Measurements from ENCODE around the gene RELA. TPM values are rescaled to one million over a fixed set of nuclear protein-coding genes. Genes with fewer than 3 reads are reported as not detected.

Gene RELA
- polyA plus RNA-seq, 3 donors: 21.3 to 67.9 (median 30.9) TPM

DNA sequence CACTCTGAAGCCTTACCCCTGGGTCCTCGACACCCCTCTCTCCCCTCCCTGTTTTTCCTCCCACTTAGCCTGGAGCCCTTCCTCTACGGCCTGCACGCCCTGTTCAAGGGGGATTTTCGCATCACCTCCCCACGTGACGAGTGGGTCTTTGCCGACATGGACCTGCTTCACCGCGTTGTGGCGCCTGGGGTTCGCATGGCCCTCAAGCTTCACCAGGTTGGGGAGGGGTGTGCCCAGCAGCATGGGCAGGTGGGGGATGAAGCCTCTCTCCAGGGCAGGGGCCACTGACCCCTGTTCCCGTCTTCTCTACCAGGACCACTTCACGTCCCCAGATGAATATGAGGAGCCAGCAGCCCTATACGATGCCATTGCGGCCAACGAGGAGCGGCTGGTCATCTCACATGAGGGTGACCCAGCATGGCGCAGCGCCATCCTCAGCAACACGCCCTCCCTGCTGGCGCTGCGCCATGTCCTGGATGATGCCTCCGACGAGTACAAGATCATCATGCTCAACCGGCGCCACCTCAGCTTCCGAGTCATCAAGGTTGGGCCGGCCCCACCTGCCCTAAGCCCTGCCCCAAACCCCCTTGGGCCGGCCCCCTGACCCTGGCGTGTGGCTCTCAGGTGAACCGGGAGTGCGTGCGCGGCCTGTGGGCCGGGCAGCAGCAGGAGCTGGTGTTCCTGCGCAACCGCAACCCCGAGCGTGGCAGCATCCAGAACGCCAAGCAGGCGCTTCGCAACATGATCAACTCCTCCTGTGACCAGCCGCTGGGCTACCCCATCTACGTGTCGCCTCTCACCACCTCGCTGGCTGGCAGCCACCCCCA is 27.6 kb downstream of the RELA start:
- no peak for TF ChIP-seq CTCF (IDR thresholded peaks at IDR 0.05)
- no peak overlapping the region for H3K27ac ChIP-seq (ENCODE audit: low read depth in 1 of 2, low read length in 2 of 2)
- no peaks in the 10 kb centered on the region for H3K9me3 Mint-ChIP-seq

DNA sequence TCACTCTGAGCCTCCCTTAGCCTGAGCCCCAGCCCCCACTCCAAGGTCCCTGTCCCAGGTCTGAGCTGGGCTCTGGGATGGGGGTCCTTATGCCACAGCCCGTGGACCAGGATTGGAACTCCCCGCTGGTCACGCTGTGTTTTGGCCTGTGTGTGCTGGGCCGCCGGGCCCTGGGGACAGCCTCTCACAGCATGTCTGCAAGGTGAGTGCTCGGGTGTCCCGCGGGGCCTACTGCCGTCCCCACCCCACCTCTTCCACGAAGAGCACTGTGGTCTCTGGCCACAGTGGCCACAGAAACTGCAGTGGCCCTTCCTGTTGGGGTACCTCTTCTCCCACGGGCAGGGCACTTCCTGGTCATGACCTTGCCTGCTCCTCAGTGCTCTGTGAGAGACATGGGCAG is 28.3 kb downstream of the RELA start:
- WGBS (ENCODE audit: insufficient coverage): 100% methylated on average over 4 of the region's 11 CpGs
- H3K4me3 Mint-ChIP-seq: no peak overlapping the region
- H3K79me2 ChIP-seq (ENCODE audit: insufficient read depth, low read length): peaks cover 16% of the 10 kb centered on the region
- H3K4me1 ChIP-seq (ENCODE audit: control insufficient read depth in 1 of 2, insufficient read depth in 2 of 2, low read length in 2 of 2): peaks cover 15 to 25% of the 10 kb centered on the region in 2 donors
- no peaks in the 10 kb centered on the region for H3K9me3 ChIP-seq (replicated peaks in 1 of 2; ENCODE audit: control insufficient read depth in 1 of 2, insufficient read depth in 1 of 2, low read length in 2 of 2)
- no peak overlapping the region for H3K4me3 ChIP-seq (replicated peaks in 1 of 3; ENCODE audit: low read depth in 2 of 3, low read length in 3 of 3)
- intact Hi-C loops (cut with micrococcal nuclease): no loop called here
- H3K36me3 Mint-ChIP-seq: peaks cover 38 to 72% of the 10 kb centered on the region in 2 donors
- H3K27me3 Mint-ChIP-seq (ENCODE audit: low read depth in 3 of 3): peaks cover 0 to 1% (median 0%) of the 10 kb centered on the region in 3 donors
- no peaks in the 10 kb centered on the region for H3K9me3 Mint-ChIP-seq
- TF ChIP-seq CTCF (IDR thresholded peaks at IDR 0.05): no peak
- H2AFZ ChIP-seq (ENCODE audit: insufficient read depth, low read depth, low read length, poor library complexity, severe bottlenecking): no peak overlapping the region
- H3K9ac ChIP-seq (ENCODE audit: insufficient read depth, low read length, poor library complexity, severe bottlenecking): no peak overlapping the region
- DNase-seq: no peak
- H4K20me1 ChIP-seq (ENCODE audit: insufficient read depth, low read length): peaks cover 47% of the 10 kb centered on the region
- no peak overlapping the region for H3K27ac ChIP-seq (ENCODE audit: low read depth in 1 of 2, low read length in 2 of 2)
- peaks cover 56 to 76% of the 10 kb centered on the region in 2 donors for H3K36me3 ChIP-seq (replicated peaks in 1 of 2; ENCODE audit: control insufficient read depth in 1 of 2, insufficient read depth in 2 of 2, low read length in 2 of 2)
- peak overlapping the region in 1 of 7 donors; percentile 26 for H3K27ac Mint-ChIP-seq
- no peak overlapping the region for H3K4me2 ChIP-seq (replicated peaks; ENCODE audit: extremely low read depth, low read length, poor library complexity, severe bottlenecking)
- H3K27me3 ChIP-seq (ENCODE audit: control insufficient read depth in 2 of 2, insufficient read depth in 2 of 2, low read length in 2 of 2): no peaks in the 10 kb centered on the region
- H3K4me1 Mint-ChIP-seq: peaks cover 23% of the 10 kb centered on the region

More for the DNA sequence above, 27.6 kb downstream of the RELA start:
- H3K4me1 ChIP-seq (ENCODE audit: control insufficient read depth in 1 of 2, insufficient read depth in 2 of 2, low read length in 2 of 2): peaks cover 22 to 32% of the 10 kb centered on the region in 2 donors
- no peak overlapping the region for H3K4me3 ChIP-seq (replicated peaks in 1 of 3; ENCODE audit: low read depth in 2 of 3, low read length in 3 of 3)
- H3K4me1 Mint-ChIP-seq: peaks cover 30% of the 10 kb centered on the region
- H3K36me3 ChIP-seq (replicated peaks in 1 of 2; ENCODE audit: control insufficient read depth in 1 of 2, insufficient read depth in 2 of 2, low read length in 2 of 2): peaks cover 49 to 69% of the 10 kb centered on the region in 2 donors
- H3K27me3 Mint-ChIP-seq (ENCODE audit: low read depth in 3 of 3): peaks cover 0 to 1% (median 0%) of the 10 kb centered on the region in 3 donors
- no peak overlapping the region for H2AFZ ChIP-seq (ENCODE audit: insufficient read depth, low read depth, low read length, poor library complexity, severe bottlenecking)
- H3K36me3 Mint-ChIP-seq: peaks cover 32 to 68% of the 10 kb centered on the region in 2 donors
- 96% methylated on average over 45 of the region's 46 CpGs for WGBS (ENCODE audit: insufficient coverage)
- H3K4me2 ChIP-seq (replicated peaks; ENCODE audit: extremely low read depth, low read length, poor library complexity, severe bottlenecking): no peak overlapping the region
- no peak for DNase-seq
- peaks cover 23% of the 10 kb centered on the region for H3K79me2 ChIP-seq (ENCODE audit: insufficient read depth, low read length)
- no peaks in the 10 kb centered on the region for H3K27me3 ChIP-seq (ENCODE audit: control insufficient read depth in 2 of 2, insufficient read depth in 2 of 2, low read length in 2 of 2)
- H3K9me3 ChIP-seq (replicated peaks in 1 of 2; ENCODE audit: control insufficient read depth in 1 of 2, insufficient read depth in 1 of 2, low read length in 2 of 2): no peaks in the 10 kb centered on the region
- H3K27ac Mint-ChIP-seq: peak overlapping the region in 1 of 7 donors; percentile 42
- no peak overlapping the region for H3K9ac ChIP-seq (ENCODE audit: insufficient read depth, low read length, poor library complexity, severe bottlenecking)
- intact Hi-C loops (cut with micrococcal nuclease): no loop called here
- peaks cover 47% of the 10 kb centered on the region for H4K20me1 ChIP-seq (ENCODE audit: insufficient read depth, low read length)
- H3K4me3 Mint-ChIP-seq: no peak overlapping the region

Measured in CD14-positive monocyte (primary cell).